ENCODE results near the gene VWA5B2. TPM values are rescaled to one million over a fixed set of nuclear protein-coding genes. Genes with fewer than 3 reads are reported as not detected.

Gene VWA5B2
- polyA plus RNA-seq, 1 donor from 2014 or later = 0.33 TPM

GRCh38 chr3:184277366-184277765 is 48.0 kb downstream of the VWA5B2 start:
- Histone ChIP-seq H3K9ac (ENCODE audit: low read length) (no peak overlapping the region), H3K4me2 (ENCODE audit: low read length) (no peak overlapping the region), H3K4me3 (ENCODE audit: low read length) (no peak overlapping the region), H2AFZ (ENCODE audit: low read depth, low read length) (no peak overlapping the region), H3K9me3 (ENCODE audit: low read length) (no peaks in the 10 kb centered on the region), H3K79me2 (replicated peaks; ENCODE audit: insufficient read depth, low read length) (no peaks in the 10 kb centered on the region), H3K27me3 (ENCODE audit: insufficient read depth, low read depth, low read length) (peaks cover 42% of the 10 kb centered on the region), H3F3A (ENCODE audit: insufficient read depth, low read length, poor library complexity, severe bottlenecking) (no peaks in the 10 kb centered on the region), H3K9me2 (ENCODE audit: insufficient read depth, low read length) (no peaks in the 10 kb centered on the region), H3K27ac (ENCODE audit: low read length) (no peak overlapping the region), H4K20me1 (ENCODE audit: insufficient read depth) (no peaks in the 10 kb centered on the region), H3K36me3 (ENCODE audit: insufficient read depth, low read length) (no peaks in the 10 kb centered on the region)
- TF ChIP-seq SMC3 (conservative IDR thresholded peaks at IDR 0.05; ENCODE audit: poor library complexity) = no peak
- no peak for TF ChIP-seq REST (IDR thresholded peaks at IDR 0.05; ENCODE audit: borderline replicate concordance)
- no peak for TF ChIP-seq CTCF (IDR thresholded peaks at IDR 0.05; ENCODE audit: poor library complexity, severe bottlenecking)
- TF ChIP-seq EZH2 (IDR thresholded peaks at IDR 0.05; ENCODE audit: borderline replicate concordance, insufficient read depth, low read length, poor library complexity, severe bottlenecking) = no peak
- TF ChIP-seq POLR2AphosphoS5 (IDR thresholded peaks at IDR 0.05) = no peak
- TF ChIP-seq EP300 (conservative IDR thresholded peaks at IDR 0.05; ENCODE audit: poor library complexity, severe bottlenecking) = no peak
- no peak for TF ChIP-seq RAD21 (conservative IDR thresholded peaks at IDR 0.05)
- no peak for TF ChIP-seq MXI1 (conservative IDR thresholded peaks at IDR 0.05; ENCODE audit: poor library complexity, severe bottlenecking)
- TF ChIP-seq TAF1 (IDR thresholded peaks at IDR 0.05; ENCODE audit: low read depth) = no peak

- Histone ChIP-seq H3K4me3 (ENCODE audit: low read length) (no peak overlapping the region), H3K4me2 (ENCODE audit: low read length) (no peak overlapping the region), H3K27me3 (ENCODE audit: insufficient read depth, low read depth, low read length) (peaks cover 8% of the 10 kb centered on the region), H2AFZ (ENCODE audit: low read depth, low read length) (no peak overlapping the region), H3K9ac (ENCODE audit: low read length) (no peak overlapping the region), H3K9me2 (ENCODE audit: insufficient read depth, low read length) (no peaks in the 10 kb centered on the region), H3K9me3 (ENCODE audit: low read length) (no peaks in the 10 kb centered on the region), H3F3A (ENCODE audit: insufficient read depth, low read length, poor library complexity, severe bottlenecking) (no peaks in the 10 kb centered on the region), H3K36me3 (ENCODE audit: insufficient read depth, low read length) (no peaks in the 10 kb centered on the region), H3K27ac (ENCODE audit: low read length) (no peak overlapping the region), H3K79me2 (replicated peaks; ENCODE audit: insufficient read depth, low read length) (no peaks in the 10 kb centered on the region), H4K20me1 (ENCODE audit: insufficient read depth) (no peaks in the 10 kb centered on the region)
- TF ChIP-seq RAD21 (conservative IDR thresholded peaks at IDR 0.05) (no peak), REST (IDR thresholded peaks at IDR 0.05; ENCODE audit: borderline replicate concordance) (no peak), SMC3 (conservative IDR thresholded peaks at IDR 0.05; ENCODE audit: poor library complexity) (no peak), MXI1 (conservative IDR thresholded peaks at IDR 0.05; ENCODE audit: poor library complexity, severe bottlenecking) (no peak), TAF1 (IDR thresholded peaks at IDR 0.05; ENCODE audit: low read depth) (no peak)
Observed at GRCh38 chr3:184282941-184283340, 53.6 kb downstream of the VWA5B2 start.

All from neural cell (in vitro differentiated cells).